HepG2 (cell line): ENCODE measurements around the gene POLR1E. TPM values are rescaled to one million over a fixed set of nuclear protein-coding genes. Genes with fewer than 3 reads are reported as not detected.

Experiments
- ARID5B ChIP-seq: IDR thresholded peaks from 2 replicates; pipeline ENCODE4 v1.4.0; 2020; ENCODE audit warnings: mild to moderate bottlenecking, missing genetic modification reagents
- CEBPB ChIP-seq: IDR thresholded peaks from 2 replicates; pipeline ENCODE4 v1.6.1; 2011; ENCODE audit warnings: low read depth, low read length, improper control_type of control experiment, borderline replicate concordance
- FOXA1 ChIP-seq, 2 experiments: fragments of 450-650 bp in 1 of 2; sonication (generic) in 1 of 2; formaldehyde crosslinking in 1 of 2; IDR thresholded peaks; 2 replicates each; pipeline versions ENCODE4 v1.4.0 to v1.6.1; 2016 to 2020; ENCODE audit warnings: missing genetic modification reagents in 1 of 2
- FOXA3 ChIP-seq: IDR thresholded peaks from 2 replicates; pipeline ENCODE4 v1.6.1; 2016; ENCODE audit warnings: missing genetic modification reagents, missing compliant biosample characterization
- KAT8 ChIP-seq: IDR thresholded peaks from 2 replicates; pipeline ENCODE4 v1.6.1; 2016; ENCODE audit warnings: missing genetic modification reagents, missing compliant biosample characterization
- SOX5 ChIP-seq: IDR thresholded peaks from 2 replicates; pipeline ENCODE4 v1.6.1; 2016; ENCODE audit warnings: borderline replicate concordance
- ZNF770 ChIP-seq: sonication (generic); formaldehyde crosslinking; IDR thresholded peaks from 2 replicates; pipeline ENCODE4 v1.5.0; 2020; ENCODE audit warnings: mild to moderate bottlenecking, missing genetic modification reagents
- polyA plus RNA-seq, 8 experiments: library from polyadenylated mRNA; depleted of rRNA in 3 of 8; stranded (reverse) in 7 of 8; unstranded in 1 of 8; fragments of >200 nt; fragmentation: Illumina TruSeq in 4 of 8; extraction: Trizol in 4 of 8; gene quantifications; 2 replicates each; pipeline versions ENCODE4 v1.2.1 to v1.2.3, GENCODE V29; 2011 to 2016; ENCODE audit warnings: low read depth in 4 of 8, missing spikeins in 1 of 8, mixed read lengths in 1 of 8; ENCODE audit not compliant: insufficient read depth in 1 of 8
- total RNA-seq, 5 experiments: library from RNA; depleted of rRNA; stranded (reverse); fragments of >200 nt; fragmentation: Illumina TruSeq; extraction: Trizol; gene quantifications; 2 replicates each; pipeline ENCODE4 v1.2.3, GENCODE V29; 2016; ENCODE audit warnings: low read depth in 1 of 5
- TF ChIP-seq, protein P1 (sequence below): sonication (generic); formaldehyde crosslinking; IDR thresholded peaks from 2 replicates; pipeline ENCODE4 v1.5.0; 2020; ENCODE audit warnings: missing genetic modification reagents

POLR1E gene
- total and polyA plus RNA-seq, 2 of the 13 experiments (the other 11 are each of a cell fraction or from before 2014, with no cell fraction given) = 23.0 to 37.8 TPM

GRCh38 chr9:37501957-37502596 lies 16.3 kb downstream of the POLR1E start (continued):
- TF ChIP-seq CEBPB (peak; percentile 42; the same call in 1 of the 2 replicates), SOX5 (0 out of 2 replicates have a peak, but pooled peaks have one; percentile 15), ZNF770 (CRISPR knock-in tag) (no peak), FOXA1 (IDR thresholded peaks at IDR 0.05) (no peak), FOXA1 (CRISPR knock-in tag; IDR thresholded peaks at IDR 0.05) (no peak), ARID5B (0 out of 2 replicates have a peak, but pooled peaks have one; percentile 13), FOXA3 (CRISPR knock-in tag) (peak; percentile 5; the same call in 1 of the 2 replicates), KAT8 (CRISPR knock-in tag) (no peak)
- TF ChIP-seq, protein P1, sequence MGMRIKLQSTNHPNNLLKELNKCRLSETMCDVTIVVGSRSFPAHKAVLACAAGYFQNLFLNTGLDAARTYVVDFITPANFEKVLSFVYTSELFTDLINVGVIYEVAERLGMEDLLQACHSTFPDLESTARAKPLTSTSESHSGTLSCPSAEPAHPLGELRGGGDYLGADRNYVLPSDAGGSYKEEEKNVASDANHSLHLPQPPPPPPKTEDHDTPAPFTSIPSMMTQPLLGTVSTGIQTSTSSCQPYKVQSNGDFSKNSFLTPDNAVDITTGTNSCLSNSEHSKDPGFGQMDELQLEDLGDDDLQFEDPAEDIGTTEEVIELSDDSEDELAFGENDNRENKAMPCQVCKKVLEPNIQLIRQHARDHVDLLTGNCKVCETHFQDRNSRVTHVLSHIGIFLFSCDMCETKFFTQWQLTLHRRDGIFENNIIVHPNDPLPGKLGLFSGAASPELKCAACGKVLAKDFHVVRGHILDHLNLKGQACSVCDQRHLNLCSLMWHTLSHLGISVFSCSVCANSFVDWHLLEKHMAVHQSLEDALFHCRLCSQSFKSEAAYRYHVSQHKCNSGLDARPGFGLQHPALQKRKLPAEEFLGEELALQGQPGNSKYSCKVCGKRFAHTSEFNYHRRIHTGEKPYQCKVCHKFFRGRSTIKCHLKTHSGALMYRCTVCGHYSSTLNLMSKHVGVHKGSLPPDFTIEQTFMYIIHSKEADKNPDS (CRISPR knock-in tag) = no peak
